ENCODE results near the gene CADPS.

CADPS gene

DNA sequence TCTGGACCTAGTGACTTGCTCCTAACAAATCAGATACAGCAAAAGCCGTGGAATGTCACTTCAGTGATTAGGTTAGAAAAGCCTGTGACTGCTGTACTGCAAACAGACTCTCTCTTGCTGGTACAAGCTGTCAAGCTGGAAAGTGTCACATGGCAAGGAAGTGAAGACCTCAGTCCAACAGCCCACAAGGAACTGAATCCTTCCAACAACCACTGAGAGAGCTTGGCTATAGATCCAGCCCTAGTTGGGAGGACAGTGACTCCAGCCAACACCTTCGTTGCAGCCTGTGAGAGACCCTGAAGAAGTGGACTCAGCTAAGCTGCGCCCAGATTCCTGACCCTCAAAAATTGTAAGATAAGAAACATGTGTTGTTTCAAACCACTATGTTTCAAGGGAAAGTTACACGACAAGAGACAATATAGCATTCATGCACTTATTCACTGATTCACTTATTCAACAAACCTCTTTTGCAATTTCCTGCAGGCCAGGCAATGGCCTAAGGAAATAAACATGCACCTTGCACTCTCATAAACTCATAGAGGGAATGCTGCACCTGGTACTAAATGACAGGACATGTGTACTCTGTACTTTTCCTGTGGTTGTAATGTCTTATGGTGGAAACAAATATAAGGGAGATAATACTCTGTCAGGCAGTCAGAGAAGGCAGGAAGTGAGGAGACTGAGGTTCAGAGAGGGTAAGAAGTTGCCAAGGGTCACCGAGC, 142.9 kb downstream of the CADPS start:
- DNase-seq: no peak

DNA sequence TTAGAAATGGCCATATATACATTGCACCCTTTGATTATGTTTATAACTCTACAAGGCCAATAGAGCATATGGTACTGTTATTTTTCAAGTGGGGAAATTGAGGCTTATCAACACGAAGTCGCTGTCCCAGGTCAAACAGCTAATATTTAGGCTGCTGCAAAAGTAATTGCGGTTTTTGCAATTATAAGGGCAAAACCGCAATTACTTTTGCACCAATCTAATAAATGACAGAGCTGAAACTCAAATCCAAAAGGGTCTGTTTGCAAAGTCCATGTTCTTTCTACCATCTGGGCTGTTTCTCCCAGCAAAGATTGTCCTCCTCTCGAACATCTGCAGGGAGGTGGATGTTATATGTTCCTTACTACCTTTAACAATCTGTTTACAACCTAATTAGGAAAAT, 147.2 kb downstream of the CADPS start:
- DNase-seq: no peak

DNA sequence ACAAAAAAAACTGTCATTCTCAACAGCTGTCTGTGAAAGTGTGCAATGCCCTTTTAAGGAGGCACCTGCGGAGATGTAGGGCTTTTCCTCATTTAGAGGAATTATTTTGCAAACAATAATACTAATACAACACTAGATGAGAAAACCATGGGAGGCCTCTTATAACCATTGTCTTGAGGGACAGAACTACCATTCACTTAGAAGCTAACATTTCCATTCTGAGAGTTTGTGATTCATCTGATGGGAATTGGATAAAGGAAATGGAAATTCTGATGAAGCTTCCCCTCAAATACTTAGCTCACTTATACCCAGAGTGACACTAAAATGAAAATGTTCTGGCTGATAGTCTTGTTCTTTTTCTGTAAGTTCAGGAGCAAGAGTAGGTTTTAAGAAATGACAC, 147.7 kb downstream of the CADPS start:
- DNase-seq: no peak

DNA sequence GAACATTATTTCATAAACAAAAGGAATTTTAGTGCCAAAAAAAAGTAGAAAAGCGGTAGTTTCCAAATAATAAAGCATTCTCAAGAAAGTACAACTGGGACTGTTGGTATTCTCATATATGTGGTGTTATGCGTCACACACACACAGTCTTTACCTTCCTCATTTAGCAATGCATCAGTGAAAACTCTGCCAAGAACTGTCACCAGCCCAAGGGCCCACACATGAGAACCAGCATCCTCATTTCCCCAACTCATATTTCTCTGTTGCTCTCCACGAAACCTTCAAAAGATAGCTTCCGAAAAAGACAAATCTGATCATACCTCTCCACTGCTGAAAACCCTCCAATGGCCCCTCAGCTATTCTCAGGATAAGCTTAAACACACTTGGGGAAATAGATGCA, 150.7 kb downstream of the CADPS start:
- no peak for DNase-seq

- no peak for DNase-seq
These were observed 151.3 kb downstream of the CADPS start for GRCh38 chr3:62723914-62724217.

DNA sequence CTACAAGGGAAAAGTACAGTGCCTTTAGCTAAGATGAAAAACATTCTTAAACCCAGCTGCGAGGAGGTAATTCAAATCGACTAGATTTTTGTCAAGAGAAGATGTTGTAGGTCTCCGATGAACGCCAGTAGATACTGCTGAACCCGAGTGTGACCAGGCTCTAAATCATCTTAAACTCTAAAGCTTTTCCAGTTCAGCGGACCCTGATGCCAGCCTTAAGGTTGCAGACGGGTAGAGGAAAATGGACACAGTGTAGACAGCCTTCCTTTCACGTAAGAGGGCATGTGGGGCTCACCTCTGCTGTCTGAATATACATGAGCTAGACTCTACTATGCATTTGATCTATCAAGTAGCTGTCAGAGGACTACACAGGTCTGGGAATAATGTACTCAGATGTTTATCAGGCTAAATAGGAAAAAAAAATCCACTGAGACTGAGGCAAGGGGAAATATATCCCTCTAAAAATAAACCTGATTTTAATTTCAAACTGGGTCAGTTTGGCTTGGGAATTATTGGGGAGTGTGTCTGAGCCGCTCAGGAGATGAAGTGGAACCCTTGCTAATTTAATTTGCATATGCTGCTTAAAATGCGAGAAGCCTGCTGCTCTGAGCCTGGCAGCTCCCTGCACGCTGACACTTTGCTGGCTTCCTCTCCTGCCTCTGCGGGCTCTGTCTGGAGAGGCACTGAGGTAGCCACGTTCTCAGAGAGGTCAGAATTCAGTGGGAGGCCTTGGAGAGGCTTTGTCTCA, 151.9 kb downstream of the CADPS start:
- no peak for DNase-seq

GRCh38 chr3:62722344-62722743, 152.9 kb downstream of the CADPS start:
- no peak for DNase-seq

- no peak for DNase-seq
These were observed 156.5 kb downstream of the CADPS start for GRCh38 chr3:62718515-62719320.

GRCh38 chr3:62718011-62718410, 157.2 kb downstream of the CADPS start:
- no peak for DNase-seq

DNA sequence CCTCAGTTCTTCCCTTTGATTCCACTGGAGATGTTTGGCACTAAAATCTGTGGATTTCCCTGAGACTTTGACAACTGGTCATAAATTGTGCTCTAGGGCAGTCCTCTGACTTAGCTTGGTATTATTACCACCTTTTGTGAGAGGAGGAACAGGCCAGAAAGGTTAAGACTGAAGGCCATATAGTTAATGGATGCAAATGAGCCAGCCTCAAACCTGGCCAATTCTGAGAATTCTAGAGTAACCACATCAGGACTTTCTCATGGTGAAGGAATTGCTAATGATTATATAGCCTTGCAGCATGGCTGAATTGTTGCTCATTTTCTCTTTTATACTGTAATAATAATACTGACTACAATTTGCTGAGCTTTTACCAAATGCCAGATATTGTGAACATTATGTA, 162.5 kb downstream of the CADPS start:
- DNase-seq: no peak

DNA sequence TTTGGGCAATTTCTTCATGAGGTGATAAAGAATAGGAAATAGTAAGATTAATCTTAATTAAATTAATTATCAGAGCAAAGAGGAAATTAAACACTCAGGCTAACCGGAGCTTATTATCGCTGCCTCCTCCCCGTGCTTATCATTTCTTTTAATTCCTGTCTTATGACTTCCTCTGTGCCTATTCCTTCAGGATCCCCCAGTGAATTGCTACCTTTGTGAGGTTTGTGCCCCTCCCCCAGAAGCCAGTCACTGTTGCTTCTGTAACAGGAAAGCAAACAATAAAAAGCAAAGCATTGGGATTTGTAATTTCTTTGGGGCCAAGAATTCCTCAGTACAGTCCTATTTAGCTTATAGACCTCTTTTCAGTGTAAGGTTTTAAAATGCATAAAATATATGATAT, 164.5 kb downstream of the CADPS start:
- no peak for DNase-seq

- no peak for DNase-seq
These were observed 166.4 kb downstream of the CADPS start for GRCh38 chr3:62708638-62709373.

GRCh38 chr3:62705721-62706120, 169.5 kb downstream of the CADPS start:
- DNase-seq: no peak

DNA sequence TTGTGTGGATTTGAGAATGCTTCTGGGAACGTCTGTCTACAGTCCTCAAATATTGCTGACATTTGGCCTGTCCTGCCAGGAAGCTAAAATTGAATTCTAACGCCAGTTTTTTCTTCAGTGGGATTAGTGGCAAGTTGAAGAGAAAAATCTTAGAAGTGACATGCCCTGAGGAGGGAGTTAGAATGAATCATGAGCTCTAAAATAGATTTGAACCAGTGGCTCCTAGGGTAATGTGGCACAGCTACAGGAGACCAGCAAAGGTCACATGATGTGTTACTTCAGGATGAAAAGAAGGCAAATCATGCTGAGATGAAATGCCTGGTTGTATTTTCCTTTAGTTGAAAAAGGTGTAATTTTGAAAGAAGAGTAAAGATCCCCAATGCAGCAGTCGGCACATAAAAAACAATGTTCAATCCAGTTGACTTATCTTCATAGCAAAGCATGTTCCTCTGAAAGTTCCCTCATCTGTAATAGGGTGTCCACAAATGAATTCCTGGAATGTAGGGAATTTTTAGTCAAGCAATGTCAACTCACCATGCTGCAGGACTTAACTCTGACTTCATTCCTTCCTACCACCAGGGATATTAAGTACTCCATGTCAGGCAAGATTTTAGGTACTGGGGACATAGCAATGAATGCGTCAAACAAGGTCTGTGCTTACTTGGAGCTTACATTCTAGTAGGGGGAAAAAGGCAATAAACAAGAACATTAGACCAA, 171.6 kb downstream of the CADPS start:
- DNase-seq: no peak

DNA sequence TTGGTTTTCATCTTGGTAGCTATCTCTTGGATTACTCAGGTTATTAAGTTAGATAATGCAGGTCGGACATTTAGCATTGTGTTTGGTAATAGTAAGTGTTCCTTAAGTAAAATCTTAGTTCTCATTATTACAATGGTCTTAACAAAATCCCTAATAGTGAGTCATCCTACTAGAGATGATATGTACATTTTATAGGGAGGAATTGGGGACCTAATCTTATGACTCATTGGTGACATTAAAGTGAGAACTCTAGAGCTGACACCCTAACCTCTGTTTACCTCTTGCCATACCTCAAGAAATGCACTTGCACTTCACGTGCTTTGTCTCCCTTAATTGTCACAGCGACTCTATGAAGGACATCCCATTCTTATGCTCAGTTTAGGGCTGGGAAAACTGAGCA, 174.9 kb downstream of the CADPS start:
- DNase-seq: no peak

- no peak for DNase-seq
These were observed 175.5 kb downstream of the CADPS start for GRCh38 chr3:62699728-62700127.

DNA sequence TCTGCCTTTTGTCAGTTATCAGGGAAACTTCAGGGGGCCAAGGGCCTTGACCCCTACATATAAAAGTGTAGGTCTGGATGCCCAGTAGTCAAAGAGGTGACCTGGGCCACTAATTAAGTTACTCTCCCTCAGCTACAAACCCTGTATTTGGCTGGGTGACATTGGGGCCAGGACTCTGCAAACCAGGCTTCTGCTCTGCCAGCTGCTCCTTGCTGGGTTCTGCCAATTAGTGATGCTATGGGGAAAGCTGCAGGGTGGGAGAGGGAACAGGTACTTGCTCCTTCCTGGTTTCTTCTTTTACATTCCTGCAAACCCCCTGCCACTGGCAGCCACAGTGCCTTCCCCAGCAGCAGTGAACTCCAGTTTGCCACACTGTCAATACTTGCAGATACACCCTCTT, 179.2 kb downstream of the CADPS start:
- DNase-seq: no peak

DNA sequence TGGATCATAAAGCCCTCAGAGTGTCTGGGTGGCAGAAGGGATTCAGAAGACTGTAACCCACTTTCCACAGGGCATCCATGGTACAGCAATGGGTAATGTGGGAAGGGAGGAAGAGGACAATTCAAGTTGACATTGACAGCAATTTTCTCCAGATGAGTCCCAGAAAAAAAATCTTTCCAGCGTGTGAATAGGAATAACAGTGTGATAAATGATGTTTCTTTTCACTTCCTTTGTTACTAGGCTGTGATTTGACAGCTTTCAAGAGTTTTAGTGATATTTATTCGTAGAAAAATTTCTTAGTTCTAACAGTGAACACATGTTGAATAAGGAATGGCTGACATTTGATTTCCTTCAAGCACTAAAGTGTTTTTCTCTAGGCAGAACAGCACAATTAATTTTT, 186.4 kb downstream of the CADPS start:
- DNase-seq: no peak

GRCh38 chr3:62688050-62688449, 187.2 kb downstream of the CADPS start:
- no peak for DNase-seq

DNA sequence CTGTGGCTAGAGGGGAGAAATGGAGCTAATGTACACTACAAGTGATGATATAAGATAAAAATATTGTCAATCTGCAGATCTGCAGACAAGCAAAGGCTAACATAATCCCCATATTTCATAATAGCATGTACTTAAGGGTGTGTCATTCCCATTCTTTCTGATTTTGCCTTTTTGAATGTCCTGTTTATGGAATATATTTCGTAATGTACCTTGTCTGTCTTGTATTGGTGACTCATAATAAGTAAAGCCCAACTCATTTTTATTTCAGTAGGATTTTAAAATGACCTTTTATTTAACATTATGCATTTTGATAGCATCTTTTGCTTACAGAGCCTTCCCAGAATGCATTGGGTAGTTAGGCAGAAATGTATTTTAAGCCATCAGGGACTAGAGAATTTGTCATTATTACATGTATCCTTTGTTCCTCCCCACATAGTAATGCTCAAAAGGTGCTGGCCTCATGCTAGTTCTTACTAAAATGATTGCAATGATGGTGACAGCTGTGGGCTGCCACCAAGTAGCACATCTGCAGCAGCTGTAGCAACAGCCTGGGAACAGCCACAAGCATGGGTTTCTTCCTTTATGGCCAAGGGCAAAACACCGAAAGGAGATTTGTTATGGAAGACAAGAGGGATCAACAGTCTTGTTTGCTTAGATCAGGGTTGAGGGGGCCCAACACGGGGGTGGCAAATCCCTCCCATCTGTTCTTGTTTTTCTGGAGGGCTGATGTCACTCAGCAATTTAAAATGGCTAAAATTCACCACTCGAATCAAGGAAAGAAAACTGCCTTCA, 188.5 kb downstream of the CADPS start:
- no peak for DNase-seq

GRCh38 chr3:62682826-62683225, 192.4 kb downstream of the CADPS start:
- DNase-seq: no peak

DNA sequence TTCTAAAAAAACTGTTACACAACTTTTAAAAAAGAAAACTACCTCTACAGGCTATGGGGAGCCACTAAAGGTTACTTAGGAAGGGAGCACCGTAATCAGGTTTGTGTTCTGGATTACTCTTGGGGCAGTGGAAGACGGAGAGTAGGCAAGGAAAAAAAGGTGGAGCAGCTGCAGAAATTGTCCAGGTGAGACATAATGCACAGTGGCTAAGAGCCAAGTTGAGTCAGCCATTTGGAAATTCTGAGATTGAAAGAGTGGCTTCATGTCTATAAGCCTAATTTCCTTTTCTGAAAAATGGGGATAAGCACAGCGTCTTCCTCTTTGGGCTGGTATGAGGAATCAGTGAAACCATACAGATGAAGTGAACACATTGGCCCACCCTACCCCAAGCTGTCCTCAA, 195.2 kb downstream of the CADPS start:
- no peak for DNase-seq
